DND-41 (cell line): Measurements from ENCODE around the gene SLC5A4.

Experiments used
- CTCF ChIP-seq: IDR thresholded peaks from 2 replicates; pipeline ENCODE4 v1.5.1; 2012; ENCODE audit warnings: borderline replicate concordance, low read length, moderate library complexity, mild to moderate bottlenecking; ENCODE audit not compliant: poor library complexity, severe bottlenecking; ENCODE audit errors: extremely low read depth
- EZH2 ChIP-seq: IDR thresholded peaks from 3 replicates; pipeline ENCODE4 v1.6.1; 2012; ENCODE audit warnings: borderline replicate concordance, low read depth, mild to moderate bottlenecking, moderate library complexity, low read length, inconsistent platforms; ENCODE audit not compliant: severe bottlenecking

- TF ChIP-seq CTCF (no peak), EZH2 (no peak)
Observed at GRCh38 chr22:32233091-32233490, 22.1 kb downstream of the SLC5A4 start.
